Fibroblast of lung (primary cell): ENCODE measurements around the gene BCL11A.

Experiments used
- EZH2 ChIP-seq: IDR thresholded peaks from 2 replicates; pipeline ENCODE4 v1.5.1; 2012; ENCODE audit warnings: low read length, control low read depth, mild to moderate bottlenecking; ENCODE audit errors: missing control alignments
- TF ChIP-seq, protein P1 (sequence below), 2 donors: IDR thresholded peaks in 1 of 2; conservative IDR thresholded peaks in 1 of 2; 1 replicate in 1 of 2; 2 replicates in 1 of 2; pipeline ENCODE4 v1.5.1; 2011 to 2012; ENCODE audit warnings: low read length in 2 of 2, control low read depth in 1 of 2, inconsistent platforms in 1 of 2, low read depth in 1 of 2, mild to moderate bottlenecking in 1 of 2

GRCh38 chr2:60565472-60565871 lies 12.0 kb upstream of the BCL11A start:
- TF ChIP-seq, protein P1, sequence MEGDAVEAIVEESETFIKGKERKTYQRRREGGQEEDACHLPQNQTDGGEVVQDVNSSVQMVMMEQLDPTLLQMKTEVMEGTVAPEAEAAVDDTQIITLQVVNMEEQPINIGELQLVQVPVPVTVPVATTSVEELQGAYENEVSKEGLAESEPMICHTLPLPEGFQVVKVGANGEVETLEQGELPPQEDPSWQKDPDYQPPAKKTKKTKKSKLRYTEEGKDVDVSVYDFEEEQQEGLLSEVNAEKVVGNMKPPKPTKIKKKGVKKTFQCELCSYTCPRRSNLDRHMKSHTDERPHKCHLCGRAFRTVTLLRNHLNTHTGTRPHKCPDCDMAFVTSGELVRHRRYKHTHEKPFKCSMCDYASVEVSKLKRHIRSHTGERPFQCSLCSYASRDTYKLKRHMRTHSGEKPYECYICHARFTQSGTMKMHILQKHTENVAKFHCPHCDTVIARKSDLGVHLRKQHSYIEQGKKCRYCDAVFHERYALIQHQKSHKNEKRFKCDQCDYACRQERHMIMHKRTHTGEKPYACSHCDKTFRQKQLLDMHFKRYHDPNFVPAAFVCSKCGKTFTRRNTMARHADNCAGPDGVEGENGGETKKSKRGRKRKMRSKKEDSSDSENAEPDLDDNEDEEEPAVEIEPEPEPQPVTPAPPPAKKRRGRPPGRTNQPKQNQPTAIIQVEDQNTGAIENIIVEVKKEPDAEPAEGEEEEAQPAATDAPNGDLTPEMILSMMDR (conservative IDR thresholded peaks at IDR 0.05 in 1 of 2, IDR thresholded peaks at IDR 0.05 in 1 of 2; ENCODE audit: low read depth in 1 of 2, low read length in 2 of 2), result peak in 1 of 2 donors; percentile 26
- no peak for TF ChIP-seq EZH2
